Measurements from ENCODE around the gene PLEKHG7.

DNA sequence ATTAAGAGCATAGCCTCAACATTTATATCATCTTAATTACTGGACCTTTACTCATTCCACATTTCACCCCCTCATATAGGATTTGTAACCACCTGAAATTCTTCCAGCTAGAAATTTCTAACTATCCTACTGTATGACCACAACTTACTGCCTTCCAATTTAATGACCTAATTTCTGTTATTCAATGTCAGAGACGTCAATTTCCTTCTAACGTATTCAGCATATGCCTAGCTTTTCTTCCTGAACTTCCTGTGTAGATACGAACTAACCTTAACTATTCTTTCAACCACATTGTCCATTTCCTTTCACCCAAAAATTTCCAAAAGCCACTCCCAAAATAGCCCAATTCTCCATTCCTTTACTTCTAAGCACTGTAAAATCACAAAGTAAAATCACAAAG is 118.4 kb downstream of the PLEKHG7 start:
- no peak for TF ChIP-seq EZH2 (IDR thresholded peaks at IDR 0.05; ENCODE audit: low read depth, unreplicated experiment)
- TF ChIP-seq, protein P1, sequence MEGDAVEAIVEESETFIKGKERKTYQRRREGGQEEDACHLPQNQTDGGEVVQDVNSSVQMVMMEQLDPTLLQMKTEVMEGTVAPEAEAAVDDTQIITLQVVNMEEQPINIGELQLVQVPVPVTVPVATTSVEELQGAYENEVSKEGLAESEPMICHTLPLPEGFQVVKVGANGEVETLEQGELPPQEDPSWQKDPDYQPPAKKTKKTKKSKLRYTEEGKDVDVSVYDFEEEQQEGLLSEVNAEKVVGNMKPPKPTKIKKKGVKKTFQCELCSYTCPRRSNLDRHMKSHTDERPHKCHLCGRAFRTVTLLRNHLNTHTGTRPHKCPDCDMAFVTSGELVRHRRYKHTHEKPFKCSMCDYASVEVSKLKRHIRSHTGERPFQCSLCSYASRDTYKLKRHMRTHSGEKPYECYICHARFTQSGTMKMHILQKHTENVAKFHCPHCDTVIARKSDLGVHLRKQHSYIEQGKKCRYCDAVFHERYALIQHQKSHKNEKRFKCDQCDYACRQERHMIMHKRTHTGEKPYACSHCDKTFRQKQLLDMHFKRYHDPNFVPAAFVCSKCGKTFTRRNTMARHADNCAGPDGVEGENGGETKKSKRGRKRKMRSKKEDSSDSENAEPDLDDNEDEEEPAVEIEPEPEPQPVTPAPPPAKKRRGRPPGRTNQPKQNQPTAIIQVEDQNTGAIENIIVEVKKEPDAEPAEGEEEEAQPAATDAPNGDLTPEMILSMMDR (conservative IDR thresholded peaks at IDR 0.05; ENCODE audit: low read depth in 2 of 2) = no peak
- TF ChIP-seq, protein P2, sequence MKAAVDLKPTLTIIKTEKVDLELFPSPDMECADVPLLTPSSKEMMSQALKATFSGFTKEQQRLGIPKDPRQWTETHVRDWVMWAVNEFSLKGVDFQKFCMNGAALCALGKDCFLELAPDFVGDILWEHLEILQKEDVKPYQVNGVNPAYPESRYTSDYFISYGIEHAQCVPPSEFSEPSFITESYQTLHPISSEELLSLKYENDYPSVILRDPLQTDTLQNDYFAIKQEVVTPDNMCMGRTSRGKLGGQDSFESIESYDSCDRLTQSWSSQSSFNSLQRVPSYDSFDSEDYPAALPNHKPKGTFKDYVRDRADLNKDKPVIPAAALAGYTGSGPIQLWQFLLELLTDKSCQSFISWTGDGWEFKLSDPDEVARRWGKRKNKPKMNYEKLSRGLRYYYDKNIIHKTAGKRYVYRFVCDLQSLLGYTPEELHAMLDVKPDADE (IDR thresholded peaks at IDR 0.05) = no peak
- TF ChIP-seq, protein P3, sequence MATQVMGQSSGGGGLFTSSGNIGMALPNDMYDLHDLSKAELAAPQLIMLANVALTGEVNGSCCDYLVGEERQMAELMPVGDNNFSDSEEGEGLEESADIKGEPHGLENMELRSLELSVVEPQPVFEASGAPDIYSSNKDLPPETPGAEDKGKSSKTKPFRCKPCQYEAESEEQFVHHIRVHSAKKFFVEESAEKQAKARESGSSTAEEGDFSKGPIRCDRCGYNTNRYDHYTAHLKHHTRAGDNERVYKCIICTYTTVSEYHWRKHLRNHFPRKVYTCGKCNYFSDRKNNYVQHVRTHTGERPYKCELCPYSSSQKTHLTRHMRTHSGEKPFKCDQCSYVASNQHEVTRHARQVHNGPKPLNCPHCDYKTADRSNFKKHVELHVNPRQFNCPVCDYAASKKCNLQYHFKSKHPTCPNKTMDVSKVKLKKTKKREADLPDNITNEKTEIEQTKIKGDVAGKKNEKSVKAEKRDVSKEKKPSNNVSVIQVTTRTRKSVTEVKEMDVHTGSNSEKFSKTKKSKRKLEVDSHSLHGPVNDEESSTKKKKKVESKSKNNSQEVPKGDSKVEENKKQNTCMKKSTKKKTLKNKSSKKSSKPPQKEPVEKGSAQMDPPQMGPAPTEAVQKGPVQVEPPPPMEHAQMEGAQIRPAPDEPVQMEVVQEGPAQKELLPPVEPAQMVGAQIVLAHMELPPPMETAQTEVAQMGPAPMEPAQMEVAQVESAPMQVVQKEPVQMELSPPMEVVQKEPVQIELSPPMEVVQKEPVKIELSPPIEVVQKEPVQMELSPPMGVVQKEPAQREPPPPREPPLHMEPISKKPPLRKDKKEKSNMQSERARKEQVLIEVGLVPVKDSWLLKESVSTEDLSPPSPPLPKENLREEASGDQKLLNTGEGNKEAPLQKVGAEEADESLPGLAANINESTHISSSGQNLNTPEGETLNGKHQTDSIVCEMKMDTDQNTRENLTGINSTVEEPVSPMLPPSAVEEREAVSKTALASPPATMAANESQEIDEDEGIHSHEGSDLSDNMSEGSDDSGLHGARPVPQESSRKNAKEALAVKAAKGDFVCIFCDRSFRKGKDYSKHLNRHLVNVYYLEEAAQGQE (IDR thresholded peaks at IDR 0.05; ENCODE audit: unreplicated experiment) = no peak
